CD4-positive, alpha-beta T cell treated with Interleukin-2 at 100 ng/mL for 4 hours (primary cell): ENCODE measurements around the gene MARK3.
A peak's percentile ranks its signal among the peaks of the same experiment; 100 is the strongest.

Source experiments
- DNase-seq: peaks from one replicate; pipeline ENCODE4 v3.0.0-alpha.2; 2020; ENCODE audit warnings: low spot score

Gene MARK3

DNA sequence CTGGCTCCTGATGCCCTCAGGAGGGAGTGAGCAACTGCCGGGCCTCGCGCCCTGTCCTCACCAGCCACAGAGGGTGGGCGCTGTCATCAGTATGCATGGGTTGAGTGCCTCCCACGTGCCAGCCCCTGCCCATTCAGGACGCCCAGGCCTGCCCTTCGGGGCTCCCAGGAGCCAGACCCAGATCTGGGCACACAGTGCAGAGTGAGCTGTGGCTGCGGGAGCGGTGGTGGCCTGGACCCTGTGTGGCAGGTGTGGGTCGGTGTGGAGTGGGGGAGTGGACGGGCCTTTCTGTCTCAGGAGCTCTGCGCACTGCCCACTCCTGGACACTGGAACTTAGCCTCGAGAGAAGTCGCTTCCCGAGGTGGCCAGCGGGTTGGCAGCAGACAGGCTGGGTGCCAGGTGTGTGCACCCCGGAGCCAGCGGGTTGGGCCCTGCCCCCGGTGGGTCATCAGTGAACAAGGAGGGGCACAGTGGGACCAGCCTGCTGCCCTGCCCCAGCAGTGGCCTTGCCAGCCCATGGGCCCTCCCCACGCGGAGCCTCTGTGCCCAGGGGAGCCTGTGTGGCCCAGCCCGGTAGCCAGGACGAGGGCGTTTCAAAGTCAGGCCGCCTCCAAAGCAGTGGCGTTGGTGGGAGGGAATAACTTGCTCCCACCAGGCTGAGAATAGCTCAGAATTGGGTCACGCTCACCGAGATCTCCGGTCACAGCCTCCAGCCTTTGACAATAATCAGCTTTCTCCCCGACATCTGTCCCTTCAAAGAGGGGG lies 153.3 kb downstream of the MARK3 start:
- no peak for DNase-seq

GRCh38 chr14:103539056-103539825 lies 154.0 kb downstream of the MARK3 start:
- no peak for DNase-seq

DNA sequence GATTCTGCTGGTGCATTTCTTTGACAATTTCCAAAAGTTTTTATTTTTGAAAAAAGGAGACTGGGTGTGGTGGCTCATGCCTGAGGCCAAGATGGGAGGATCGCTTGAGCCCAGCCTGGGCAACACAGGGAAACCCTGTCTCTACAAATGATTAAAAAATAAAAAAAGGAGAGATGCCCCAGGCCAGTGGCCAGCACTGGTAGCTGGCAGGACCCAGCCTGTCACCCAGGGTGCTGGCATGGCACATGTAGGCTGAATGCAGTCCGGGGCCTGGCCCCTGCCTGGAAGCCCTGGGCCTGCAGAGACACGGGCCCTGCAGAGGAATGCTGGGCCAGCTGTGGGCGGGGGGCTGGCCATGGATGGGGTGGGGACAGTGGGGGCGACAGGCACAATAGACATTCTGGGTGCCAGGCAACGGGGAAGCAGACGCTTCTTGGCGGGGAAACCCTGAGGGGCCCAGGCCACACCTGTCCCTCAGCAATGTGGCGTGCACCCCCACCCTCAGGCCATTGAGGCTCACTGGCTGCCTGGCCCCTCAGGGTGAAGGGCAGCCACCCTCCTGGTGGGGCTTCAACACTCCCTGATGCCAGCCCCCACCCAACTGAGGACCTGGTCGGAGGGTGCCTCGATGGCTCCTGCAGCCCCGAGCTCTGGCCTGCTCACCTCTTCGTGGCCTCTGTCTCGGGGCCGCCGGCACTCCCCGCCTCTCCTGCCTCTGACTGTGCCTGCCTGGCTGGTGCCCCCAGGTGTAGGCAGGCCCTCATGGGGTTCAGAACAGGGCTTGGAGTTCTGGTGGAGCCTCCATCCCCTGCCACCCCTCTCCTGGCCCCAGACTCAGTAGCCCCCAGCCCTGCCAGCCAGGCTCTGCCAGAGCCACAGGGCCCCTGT lies 155.8 kb downstream of the MARK3 start:
- DNase-seq, result no peak

- DNase-seq, result no peak
Measured at GRCh38 chr14:103541709-103542604, 156.7 kb downstream of the MARK3 start.

- no peak for DNase-seq
Measured at GRCh38 chr14:103542605-103543088, 157.4 kb downstream of the MARK3 start.

- DNase-seq, result no peak
Measured at GRCh38 chr14:103543140-103543539, 157.9 kb downstream of the MARK3 start.

DNA sequence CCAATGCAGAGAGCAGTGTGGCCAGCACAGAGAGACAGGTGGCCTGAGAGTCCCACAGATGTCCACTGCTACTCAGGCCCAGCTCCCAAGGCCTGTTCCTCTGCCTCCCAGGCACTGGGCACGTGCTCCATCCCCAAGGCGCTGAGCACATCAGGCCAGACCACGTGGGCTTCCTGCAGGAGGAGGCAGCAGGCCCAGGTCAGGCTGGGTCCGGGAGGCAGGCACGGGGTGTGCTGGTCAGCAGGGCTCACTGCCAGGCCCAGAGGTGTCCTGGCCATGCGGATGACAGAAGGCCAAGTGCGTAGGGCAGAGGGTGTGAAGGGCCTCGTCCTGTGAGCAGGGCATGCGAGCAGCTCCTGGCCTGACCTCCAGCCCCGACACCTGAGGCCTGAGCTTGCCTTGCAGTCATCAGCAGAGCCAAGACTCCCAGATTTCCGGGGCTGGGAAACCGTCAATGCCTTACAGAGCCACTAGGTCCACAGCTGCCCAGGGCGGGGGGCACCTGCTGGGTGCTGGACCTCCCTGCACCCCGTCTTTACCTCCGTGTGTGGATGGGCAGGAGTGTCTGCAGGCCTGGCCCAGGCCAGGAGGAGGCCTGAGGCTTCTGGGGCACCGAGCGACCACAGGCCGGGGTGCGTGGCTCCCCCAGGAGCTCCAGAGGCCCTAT lies 158.6 kb downstream of the MARK3 start:
- DNase-seq, result no peak

- no peak for DNase-seq
Measured at GRCh38 chr14:103544388-103545218, 159.4 kb downstream of the MARK3 start.

DNA sequence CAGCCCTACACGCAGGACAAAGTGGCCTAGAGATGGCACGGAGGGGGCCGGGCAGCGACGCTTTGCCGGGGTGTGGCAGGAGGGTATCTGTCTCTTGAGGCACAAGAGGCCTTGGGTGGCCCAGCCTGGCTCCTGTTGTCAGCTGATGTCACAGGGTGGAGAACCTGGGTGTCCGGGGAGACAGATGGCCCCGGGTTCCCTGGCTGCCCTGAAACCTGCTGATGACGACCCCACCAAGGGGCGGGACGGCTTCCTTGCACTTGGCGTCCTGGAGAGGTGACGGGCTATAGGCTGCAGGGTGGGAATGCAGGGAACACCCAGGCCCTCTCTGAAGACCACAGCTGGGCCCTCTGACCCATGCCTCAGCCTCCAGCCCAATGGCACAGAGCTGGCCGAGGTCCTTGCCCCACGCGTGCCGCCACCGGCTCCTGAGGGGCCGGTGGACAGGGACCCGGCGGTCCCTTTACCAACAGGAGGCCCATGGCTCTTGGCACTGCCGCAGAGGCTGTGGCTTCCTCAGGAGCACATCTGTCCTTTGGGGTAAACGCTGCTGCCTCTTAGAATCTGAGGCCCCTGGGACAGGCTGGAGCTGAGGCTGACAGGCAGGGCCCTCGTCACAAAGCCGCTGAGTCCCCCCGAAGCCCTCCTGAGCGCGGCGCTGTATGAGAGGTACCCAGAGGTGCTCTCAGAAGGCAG lies 160.2 kb downstream of the MARK3 start:
- DNase-seq, result no peak

DNA sequence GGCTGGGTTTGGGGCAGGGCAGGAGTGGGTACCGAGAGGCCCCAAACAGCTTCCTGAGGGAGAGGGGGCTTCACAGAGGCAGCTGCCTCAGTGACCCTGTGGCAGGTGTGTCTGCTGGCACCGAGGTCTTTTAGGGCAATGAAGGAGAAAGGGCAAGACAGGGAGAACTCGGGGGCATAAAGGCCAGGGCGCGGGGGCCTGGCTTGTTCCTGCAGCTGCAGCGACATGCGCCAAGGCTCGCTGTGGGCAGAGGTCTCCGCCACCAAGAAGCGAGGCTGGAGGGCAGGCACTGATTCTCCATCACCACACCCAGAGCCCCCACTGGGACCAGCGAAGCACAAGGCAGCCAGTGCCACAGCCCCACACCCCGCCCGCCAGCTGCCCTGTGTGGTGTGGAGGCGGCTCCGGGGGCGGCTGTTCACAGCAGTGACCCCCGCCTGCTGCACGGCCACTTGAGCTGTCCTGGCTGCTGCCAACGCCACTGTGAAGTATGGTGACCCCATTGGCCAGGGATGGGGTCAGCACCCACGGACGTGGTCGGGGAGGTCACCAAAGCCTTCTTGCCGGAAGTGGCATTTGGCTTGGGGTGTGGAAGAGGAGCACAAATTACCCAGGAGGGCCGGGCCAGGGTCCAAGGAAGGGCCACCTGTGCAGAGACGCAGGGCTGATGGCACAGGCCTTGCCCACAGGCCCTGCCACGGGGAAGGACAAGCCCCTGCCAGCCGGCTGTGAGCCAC lies 160.9 kb downstream of the MARK3 start:
- no peak for DNase-seq

DNA sequence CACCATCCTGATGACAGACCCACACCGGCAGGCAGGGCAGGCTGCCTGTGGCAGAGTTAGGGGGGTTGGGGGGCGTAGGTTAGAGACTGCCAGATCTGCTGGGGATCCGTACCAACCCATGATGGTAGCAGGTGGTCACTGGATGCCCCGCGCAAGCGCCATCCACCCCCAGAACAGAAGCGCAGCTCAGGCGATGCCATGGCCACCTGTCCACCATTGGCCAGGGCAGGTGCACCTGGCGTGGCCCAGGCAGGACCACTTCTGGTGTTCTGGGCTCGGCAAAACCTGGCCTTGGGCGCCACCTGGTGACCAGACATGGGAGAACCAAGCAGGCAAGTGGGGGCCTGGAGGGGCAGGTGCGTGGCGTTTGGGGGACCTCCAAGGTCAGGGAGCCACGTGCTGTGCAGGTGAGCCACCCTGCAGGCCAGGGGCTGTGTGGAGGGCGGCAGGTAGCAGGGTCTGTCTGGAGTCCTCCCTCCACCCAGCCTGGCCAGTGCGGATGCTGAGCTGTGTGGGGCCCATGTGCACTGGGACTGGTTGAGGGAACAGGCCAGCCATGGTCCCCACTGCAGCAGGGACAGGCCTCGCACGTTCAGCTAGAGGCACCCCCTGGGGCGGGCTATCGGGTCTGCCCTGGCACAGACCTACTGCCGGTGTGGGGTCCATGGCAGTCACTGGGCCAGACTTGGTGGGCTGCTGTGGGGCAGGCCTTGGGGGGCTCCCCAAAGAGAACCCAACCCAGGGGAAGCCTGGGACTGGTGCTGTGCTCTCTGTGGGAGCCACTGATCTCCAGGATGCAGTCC lies 161.6 kb downstream of the MARK3 start:
- DNase-seq, result peak; percentile 77

- DNase-seq, result no peak
Measured at GRCh38 chr14:103547455-103547940, 162.3 kb downstream of the MARK3 start.

DNA sequence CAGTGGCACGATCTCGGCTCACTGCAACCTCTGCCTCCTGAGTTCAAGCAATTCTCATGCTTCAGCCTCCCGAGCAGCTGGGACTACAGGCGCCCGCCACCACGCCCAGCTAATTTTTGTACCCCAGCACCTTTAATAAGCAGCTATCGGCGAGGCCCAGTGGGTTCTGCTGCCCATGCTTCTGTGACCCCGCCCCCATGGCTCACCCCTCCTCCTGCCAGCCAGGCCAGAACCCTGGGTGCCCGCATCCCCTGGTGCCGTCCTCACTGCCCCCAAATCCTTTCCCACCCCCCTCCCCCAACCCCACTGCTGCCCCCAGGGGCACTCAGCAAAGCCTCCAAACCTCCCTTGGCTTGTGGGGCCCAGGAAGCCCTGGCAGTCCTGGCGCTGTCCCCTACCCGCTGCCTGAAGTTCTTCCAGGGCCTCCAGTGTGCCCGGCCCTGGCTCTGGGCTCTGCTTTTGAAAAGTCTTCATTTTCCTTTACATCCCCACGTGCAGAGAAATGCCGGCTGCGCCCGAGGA lies 162.8 kb downstream of the MARK3 start:
- no peak for DNase-seq

GRCh38 chr14:103548463-103549351 lies 163.5 kb downstream of the MARK3 start:
- DNase-seq, result no peak

DNA sequence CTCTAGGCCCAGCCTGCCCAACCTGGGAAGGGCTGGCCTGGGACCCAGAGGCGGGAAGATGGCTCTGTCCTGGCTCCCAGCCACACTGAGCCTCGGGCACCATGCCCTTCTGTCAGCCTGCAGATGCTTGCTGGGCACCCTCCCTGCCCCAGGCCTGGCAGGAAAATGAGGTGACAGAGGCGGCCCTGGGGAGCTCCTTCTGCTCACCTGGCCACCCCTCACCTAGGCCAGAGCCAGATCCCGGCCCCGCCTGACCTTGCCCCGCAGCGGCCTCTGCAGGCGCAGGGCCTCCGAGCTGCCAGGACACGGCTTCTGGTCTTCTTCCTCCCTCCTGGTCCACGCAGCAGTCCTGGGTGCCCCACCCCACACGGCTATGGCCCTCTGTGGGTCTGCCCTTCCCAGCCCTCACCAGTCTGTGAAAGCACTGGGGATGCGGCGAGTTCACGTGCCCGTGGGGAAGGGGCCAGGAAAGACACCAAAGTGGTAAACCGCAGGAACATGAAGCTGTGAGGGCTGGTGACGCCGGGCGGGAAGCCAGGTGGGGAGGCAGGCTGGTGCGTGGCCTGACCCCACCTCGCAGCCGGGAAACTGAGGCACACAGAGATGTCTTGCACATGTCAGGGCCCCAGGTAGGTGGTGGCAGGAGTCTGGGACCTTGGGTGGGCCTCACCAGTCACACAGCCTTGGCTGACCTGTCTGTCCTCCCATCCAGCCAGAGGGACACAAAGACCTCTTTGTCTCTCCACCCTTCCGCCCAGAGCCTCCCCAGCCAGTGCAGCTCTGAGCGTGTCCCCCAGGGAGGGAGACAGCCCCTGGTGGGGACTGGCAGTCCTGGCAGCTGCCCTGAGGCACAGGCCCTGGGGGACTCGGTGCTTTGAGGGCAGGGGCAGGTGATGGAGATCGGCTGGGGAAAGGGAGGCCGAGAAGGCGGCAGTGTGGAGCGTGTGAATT lies 164.4 kb downstream of the MARK3 start:
- DNase-seq, result no peak
